Body of pancreas (tissue), 4 donors: ENCODE results near the gene CMIP.

Experiments used
- CTCF ChIP-seq, 7 experiments: fragments of 450-650 bp in 4 of 7; fragments of 200-600 bp in 3 of 7; sonication (generic) in 3 of 7; IDR thresholded peaks; one replicate each; pipeline ENCODE4 v1.5.1; 2016 to 2019; ENCODE audit warnings: antibody characterized with exemption in 7 of 7
- POLR2A ChIP-seq, 3 donors: fragments of 450-650 bp; IDR thresholded peaks; one replicate each; pipeline ENCODE4 v1.6.1; 2016; ENCODE audit warnings: antibody characterized with exemption in 3 of 3, mild to moderate bottlenecking in 2 of 3

GRCh38 chr16:81566086-81567007 is 121.7 kb downstream of the CMIP start:
- TF ChIP-seq POLR2A (IDR thresholded peaks at IDR 0.05) (no peak), CTCF (IDR thresholded peaks at IDR 0.05) (no peak)
